HG03565 (cell line): ENCODE data around the gene SH3GL1.

Experiments used
- ATAC-seq: cut with Tn5 transposase; IDR thresholded peaks from one replicate; pipeline ENCODE4 v1.9.1; 2021; ENCODE audit warnings: mild to moderate bottlenecking, moderate library complexity; ENCODE audit not compliant: unreplicated experiment

SH3GL1 gene

GRCh38 chr19:4400135-4400936 lies at the start of gene SH3GL1:
TSS of gene SH3GL1 (minus strand) at chr19:4400547. CDS start at chr19:4400368, 179 bp downstream.
- ATAC-seq = peak; percentile 38

DNA sequence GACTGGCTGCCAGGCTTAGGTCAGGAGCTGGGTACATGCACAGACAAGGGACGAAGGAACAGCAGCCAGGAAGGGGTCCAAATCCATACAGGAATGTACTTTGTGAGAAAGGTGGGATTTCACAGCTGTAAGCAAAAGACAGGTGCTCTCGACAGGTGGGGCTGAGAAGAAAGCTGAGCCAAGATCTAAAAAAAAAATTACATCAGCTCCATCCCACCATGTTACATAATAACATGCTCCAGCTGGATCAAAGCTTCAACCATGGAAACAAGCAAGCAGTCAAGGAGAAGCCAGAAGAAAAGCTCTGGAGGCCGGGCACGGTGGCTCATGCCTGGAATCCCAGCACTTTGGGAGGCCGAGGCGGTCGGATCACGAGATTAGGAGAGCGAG lies 49.3 kb upstream of the SH3GL1 start:
- ATAC-seq = no peak

- ATAC-seq = no peak
Measured at GRCh38 chr19:4449022-4449638, 48.8 kb upstream of the SH3GL1 start.

DNA sequence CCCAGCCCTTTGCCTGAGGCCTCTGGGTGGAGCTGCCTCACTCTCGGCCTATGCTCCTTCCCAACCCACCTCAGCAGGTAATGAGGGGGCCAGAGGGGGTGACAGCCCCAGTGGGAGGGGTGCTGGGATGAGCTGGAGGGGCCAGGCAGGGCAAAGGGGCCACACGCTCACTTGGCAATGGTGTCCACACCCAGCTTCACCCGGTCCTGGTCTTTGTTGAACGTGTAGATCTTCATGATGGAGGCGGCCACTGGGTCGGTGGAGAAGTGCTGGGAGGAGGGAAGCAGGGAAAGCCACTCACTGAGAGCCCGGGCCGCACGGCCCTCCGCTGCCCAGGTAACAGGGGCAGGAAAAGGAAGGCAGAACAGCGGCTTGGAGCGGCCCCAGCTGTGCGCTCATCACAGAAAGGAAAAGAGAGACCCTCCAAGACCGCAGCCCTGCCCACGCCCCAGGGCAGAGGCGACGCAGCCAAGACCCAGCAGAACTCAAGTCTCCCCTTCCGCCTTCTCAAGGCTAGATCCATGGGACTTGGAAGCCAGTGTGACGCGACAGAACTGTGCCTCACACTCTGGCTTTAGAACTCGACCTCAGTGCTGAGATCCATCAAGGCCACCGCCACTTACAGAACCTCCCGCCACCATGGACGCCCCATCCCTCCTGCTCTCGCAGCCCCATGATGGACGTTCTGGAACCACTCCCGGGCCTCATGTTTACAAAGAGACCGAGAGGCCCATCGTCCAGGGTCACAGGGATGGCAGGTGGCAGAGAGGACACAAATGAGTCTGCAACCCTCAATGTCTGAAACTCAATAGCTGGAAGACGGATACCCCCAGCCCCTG lies 48.0 kb upstream of the SH3GL1 start:
- ATAC-seq = no peak

- no peak for ATAC-seq
Measured at GRCh38 chr19:4447327-4448146, 47.2 kb upstream of the SH3GL1 start.

GRCh38 chr19:4446704-4447200 lies 46.4 kb upstream of the SH3GL1 start:
- no peak for ATAC-seq

GRCh38 chr19:4445963-4446703 lies 45.8 kb upstream of the SH3GL1 start:
- no peak for ATAC-seq

GRCh38 chr19:4444765-4445741 lies 44.7 kb upstream of the SH3GL1 start:
- ATAC-seq = no peak

DNA sequence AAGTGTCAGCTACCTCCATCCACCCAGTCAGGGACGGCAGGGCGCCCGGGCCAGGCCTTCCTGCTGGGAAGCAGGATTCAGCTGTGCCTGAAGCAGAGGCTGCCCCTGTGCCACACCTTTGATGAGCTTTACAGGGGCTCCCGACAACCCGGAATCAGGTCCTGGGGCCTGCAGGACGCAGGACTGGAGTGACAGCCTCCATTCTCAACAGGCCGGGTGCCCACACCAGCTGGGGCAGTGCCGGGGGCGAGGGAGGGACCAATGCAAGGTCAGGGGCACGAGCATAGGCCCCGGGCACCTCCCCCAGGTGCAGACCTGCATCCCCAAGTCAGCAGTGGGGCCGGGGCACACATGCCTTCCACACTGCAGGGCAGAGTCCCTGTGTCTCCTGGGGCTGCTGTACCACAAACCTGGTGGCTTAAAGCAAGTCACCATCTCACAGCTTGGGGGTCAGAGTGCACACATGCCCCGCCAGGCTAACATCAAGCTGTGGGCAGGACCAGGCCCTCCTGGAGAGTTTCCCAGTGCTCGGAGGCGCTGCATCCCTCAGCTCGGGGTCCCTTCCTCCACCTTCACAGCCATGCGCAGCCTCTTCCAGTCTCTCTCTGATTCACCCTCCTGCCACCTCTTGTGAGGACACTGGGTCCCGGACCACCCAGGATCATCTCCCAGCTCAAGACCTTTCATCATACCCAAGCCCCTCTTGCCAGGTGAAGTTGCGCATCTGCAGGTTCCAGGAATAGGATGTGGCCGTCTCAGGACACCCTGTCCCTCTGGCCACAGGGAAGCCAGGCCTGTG lies 43.8 kb upstream of the SH3GL1 start:
- ATAC-seq = no peak

GRCh38 chr19:4443188-4443587 lies 42.8 kb upstream of the SH3GL1 start:
- ATAC-seq = no peak

GRCh38 chr19:4442819-4443146 lies 42.4 kb upstream of the SH3GL1 start:
- no peak for ATAC-seq

GRCh38 chr19:4441994-4442818 lies 41.9 kb upstream of the SH3GL1 start:
- no peak for ATAC-seq

GRCh38 chr19:4439243-4439642 lies 38.9 kb upstream of the SH3GL1 start:
- no peak for ATAC-seq

DNA sequence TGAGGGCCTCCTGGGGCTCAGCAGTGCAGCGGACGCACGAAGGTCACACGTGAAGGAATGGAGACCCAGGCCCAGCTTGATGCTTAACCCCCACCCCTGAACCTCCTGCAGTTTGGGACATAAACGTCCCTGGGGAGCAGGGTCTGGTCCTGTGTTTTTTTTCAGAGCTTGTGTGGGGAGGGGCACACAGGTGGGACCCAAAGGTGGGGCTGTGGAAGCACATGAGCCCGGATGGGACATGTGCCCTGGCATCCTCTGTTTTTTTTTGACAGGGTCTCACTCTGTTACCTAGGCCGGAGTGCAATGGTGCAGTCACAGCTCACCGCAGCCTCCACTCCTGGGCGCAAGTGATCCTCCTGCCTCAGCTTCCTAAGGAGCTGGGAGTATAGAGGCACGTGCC lies 36.8 kb upstream of the SH3GL1 start:
- ATAC-seq = no peak

GRCh38 chr19:4436231-4436630 lies 35.9 kb upstream of the SH3GL1 start:
- no peak for ATAC-seq

DNA sequence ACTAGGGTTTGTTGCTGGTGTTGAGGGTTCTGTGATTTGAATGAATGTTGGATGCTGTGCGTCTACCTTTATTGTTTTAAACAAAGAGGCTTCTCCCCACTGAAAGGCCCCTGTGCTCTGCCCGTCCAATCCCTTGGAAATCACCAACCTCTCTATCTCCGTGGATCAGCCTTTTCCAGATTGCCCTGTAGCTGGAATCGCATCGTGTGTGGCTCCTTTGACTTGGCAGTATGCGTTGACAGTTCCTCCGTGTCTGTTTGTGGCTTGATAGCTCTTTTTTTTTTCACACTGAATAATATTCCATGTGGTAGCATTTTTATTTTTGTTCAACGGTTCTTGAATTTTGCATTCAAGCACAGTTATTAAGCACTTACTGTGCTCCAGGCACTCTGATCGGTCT lies 34.0 kb upstream of the SH3GL1 start:
- ATAC-seq = no peak

DNA sequence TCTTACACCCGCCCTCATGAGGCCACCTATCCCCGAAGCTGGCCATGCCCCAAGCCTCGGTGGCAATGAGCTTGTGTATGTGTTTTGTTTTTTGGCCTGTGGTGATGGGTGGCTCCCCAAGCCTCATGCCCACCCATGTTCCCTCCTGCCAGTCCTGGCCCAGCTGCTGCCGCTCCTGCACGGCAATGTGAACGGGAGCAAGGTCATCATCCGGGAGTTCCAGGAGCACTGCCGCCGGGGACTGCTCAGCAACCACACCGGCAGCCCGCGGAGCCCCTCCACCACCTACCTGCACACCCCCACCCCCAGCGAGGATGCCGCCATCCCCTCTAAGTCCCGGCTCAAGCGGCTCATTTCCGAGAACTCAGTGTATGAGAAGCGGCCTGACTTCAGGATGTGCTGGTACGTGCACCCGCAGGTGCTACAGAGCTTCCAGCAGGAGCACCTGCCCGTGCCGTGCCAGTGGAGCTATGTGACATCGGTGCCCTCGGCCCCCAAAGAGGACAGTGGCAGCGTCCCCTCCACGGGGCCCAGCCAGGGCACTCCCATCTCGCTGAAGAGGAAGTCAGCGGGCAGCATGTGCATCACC lies 32.7 kb upstream of the SH3GL1 start:
- ATAC-seq = no peak
